OCI-LY3 (cell line): ENCODE data around the gene TIMM22.

Experiments used
- EZH2phosphoT487 ChIP-seq: fragments of 200-600 bp; shearing (Covaris generic); IDR thresholded peaks from 2 replicates; pipeline ENCODE4 v1.6.1; 2018; ENCODE audit warnings: antibody characterized with exemption, mixed run types, low read depth
- TF ChIP-seq, protein P1 (sequence below): fragments of 200-600, 300-600 bp; sonication (generic); IDR thresholded peaks from 2 replicates; pipeline ENCODE4 v1.5.1; 2014; ENCODE audit warnings: antibody characterized with exemption, low read length, low read depth

- TF ChIP-seq, protein P1, sequence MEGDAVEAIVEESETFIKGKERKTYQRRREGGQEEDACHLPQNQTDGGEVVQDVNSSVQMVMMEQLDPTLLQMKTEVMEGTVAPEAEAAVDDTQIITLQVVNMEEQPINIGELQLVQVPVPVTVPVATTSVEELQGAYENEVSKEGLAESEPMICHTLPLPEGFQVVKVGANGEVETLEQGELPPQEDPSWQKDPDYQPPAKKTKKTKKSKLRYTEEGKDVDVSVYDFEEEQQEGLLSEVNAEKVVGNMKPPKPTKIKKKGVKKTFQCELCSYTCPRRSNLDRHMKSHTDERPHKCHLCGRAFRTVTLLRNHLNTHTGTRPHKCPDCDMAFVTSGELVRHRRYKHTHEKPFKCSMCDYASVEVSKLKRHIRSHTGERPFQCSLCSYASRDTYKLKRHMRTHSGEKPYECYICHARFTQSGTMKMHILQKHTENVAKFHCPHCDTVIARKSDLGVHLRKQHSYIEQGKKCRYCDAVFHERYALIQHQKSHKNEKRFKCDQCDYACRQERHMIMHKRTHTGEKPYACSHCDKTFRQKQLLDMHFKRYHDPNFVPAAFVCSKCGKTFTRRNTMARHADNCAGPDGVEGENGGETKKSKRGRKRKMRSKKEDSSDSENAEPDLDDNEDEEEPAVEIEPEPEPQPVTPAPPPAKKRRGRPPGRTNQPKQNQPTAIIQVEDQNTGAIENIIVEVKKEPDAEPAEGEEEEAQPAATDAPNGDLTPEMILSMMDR: no peak
- no peak for TF ChIP-seq EZH2phosphoT487
These were observed 11.3 kb downstream of the TIMM22 start for GRCh38 chr17:1008008-1008761.
